ENCODE data around the gene FHAD1.

The FHAD1 gene

DNA sequence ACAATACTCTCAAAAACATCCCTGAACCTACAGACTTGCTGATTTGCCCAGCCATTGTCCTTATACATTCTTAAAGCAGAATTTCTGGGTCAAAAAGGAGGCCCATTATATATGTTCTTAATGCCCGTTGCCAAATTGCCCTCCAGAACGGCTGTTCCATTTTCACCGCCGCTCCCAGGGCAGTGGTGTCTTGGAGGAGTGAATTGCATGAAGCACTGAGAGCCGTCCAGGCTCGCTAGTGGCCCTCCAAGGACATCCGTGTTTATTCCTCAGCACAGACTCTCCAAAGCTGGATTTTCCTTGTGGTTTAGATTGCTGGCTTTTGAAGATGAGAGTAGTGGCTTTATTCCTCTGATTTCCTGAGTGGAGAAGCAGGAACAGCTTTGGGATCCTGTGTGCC, 68.8 kb downstream of the FHAD1 start:
- no peak for DNase-seq (ENCODE audit: low read depth, low spot score)
- H3K4me3 ChIP-seq (ENCODE audit: low read length), result no peak overlapping the region

DNA sequence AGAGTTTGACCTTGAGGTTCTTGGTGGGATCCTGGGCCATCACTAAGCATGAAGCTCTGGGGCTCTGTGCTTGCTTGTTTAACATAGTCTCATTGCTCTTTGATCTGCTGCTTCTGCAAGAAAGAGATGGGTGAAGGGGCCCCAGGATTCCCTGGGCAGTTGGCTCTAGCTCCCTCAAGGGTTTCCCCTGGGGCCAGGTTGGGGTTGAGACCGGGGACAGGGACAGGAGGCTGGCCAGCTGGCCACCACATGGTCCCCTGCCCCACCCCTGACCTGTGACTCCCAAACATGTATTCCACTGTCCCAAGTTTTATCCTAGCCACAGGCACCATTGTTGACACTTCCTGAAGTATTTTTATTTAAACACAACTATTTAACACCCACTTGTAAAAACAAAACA, 69.5 kb downstream of the FHAD1 start:
- DNase-seq (ENCODE audit: low read depth, low spot score), result no peak
- no peak overlapping the region for H3K4me3 ChIP-seq (ENCODE audit: low read length)

DNA sequence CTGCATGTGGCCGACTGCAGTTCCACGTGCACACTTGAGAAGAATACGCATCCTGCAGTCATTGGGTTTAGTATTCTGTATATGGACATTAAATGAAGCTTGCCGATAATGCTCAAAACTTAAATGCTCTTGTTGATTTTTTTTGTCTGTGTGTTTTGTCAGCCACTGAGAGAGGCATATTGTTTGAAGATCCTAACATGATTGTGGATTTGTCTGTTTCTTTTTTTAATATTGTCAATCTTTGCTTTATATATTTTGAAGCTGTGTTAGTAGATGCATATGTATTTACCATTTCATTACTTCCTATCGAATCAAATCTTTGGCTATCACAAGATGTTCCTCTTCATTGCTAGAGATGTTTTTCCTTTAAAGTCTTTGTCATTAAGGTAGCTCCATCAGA, 73.2 kb downstream of the FHAD1 start:
- DNase-seq (ENCODE audit: low read depth, low spot score), result no peak
- H3K4me3 ChIP-seq (ENCODE audit: low read length), result no peak overlapping the region

DNA sequence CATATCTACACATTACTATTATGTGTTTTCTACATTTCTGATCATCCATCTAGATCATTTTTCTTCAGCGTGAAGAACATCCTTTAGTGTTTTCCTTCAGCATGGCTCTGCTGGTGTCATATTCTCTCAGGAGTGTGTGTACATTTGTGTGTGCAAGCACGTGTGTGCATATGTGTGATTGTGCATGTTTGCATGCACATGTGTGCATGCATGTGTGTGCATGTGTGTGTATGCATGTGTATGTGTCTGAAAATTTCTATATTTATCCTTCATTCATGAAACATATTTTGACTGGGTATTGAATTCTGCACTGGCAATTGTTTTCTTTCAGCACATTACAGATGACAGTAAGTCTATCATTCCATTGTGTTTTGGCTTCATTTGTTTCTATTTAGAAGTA, 74.6 kb downstream of the FHAD1 start:
- no peak overlapping the region for H3K4me3 ChIP-seq (ENCODE audit: low read length)
- no peak for DNase-seq (ENCODE audit: low read depth, low spot score)

DNA sequence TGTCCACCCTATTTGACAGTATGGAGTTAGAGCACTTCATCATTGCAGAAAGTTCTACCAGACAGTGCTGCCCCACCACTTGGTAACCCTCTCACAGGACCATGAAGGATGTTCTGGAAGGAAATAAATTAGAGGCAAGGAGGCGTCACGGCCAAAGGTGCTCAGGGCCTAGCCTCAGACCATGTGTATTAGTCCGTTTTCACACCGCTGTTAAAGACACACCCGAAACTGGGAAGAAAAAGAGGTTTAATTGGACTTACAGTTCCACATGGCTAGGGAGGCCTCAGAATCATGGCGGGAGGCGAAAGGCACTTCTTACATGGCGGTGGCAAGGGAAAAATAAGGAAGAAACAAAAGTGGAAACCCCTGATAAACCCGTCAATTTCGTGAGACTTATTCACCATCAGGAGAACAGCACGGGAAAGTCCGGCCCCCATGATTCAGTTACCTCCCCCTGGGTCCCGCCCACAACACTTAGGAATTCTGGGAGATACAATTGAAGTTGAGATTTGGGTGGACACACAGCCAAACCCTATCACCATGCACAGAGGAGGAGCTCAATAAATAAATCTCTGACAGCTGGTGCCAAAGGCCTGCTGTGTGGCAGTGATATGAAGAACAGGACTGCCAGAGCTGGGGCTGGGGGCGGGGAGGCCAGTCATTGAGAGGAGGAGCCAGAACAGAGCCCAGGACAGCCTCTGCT, 75.8 kb downstream of the FHAD1 start:
- H3K4me3 ChIP-seq (ENCODE audit: low read length), result no peak overlapping the region

DNA sequence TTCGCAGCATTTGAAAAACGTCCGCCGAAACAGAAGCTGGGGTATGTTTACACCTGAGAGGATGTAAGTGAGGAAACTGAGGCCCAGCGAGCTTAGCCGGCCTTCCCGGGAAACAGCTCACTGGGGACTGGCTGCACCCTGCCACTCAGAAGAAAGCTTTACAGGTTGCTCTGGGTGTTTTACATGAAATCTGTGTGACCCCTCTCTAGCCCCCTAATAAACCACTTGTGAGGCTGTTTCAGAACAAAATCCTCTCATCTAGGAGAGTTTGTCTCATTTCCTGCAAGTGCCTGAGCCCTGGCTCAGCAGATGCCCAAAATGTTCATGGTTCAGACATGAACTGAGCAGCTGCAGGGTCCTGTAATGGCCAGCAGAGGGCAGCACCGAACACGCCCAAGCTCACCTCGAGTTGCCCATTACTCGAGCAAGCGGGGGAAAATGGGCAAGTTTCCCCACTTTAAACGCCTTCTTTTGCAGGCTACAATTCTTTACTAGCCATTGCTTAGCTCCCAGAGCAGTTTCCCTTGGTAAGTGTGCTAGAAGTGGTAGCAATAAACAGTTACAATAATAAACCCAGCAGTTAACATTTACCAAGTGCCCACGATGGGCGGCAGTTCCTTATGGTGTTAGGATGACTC, 76.4 kb downstream of the FHAD1 start:
- peak; percentile 68 for DNase-seq (ENCODE audit: low read depth, low spot score)
- H3K4me3 ChIP-seq (ENCODE audit: low read length), result no peak overlapping the region

More for the DNA sequence above, 75.8 kb downstream of the FHAD1 start:
- DNase-seq (ENCODE audit: low read depth, low spot score), result no peak

DNA sequence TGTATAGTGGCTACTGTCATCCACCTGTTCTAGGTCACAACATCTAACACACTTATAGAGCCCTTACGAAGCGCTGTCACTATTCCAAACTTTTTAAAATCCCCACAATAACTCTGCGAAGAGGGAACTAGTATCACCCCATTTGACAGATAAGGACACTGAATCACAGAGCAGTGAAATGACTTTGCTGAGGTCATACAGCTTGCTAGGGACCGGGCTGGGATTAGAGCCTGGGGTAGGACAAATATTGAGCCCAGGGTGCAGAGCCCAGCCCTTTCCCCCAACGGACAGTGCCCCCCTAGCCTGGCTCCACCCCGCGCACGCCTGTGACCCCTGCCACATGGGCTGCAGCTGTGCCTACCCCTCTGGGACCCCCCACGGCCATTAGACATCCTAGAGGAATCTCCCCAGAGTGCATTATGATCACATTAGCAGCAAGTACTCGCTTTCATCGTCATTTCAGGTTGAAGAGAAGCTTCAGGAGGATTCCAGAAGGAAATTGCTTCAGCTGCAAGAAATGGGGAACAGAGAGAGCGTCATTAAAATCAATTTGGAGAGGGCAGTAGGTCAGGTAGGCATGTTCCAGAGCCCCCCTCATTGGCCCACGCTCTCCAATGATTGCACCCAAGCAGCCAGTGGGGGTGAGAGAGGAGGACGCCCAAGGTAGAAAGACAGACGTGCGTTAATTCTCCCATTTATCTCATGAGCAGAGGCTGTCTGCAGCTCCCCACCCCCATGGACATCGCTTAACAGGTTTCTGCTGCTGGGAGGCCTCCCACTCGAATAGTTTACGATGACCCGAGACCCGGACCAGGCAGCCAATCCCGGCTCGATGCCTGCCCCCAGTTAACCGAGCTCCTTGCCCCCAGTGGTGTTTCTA, 77.2 kb downstream of the FHAD1 start:
- DNase-seq (ENCODE audit: low read depth, low spot score), result no peak
- H3K4me3 ChIP-seq (ENCODE audit: low read length), result no peak overlapping the region

DNA sequence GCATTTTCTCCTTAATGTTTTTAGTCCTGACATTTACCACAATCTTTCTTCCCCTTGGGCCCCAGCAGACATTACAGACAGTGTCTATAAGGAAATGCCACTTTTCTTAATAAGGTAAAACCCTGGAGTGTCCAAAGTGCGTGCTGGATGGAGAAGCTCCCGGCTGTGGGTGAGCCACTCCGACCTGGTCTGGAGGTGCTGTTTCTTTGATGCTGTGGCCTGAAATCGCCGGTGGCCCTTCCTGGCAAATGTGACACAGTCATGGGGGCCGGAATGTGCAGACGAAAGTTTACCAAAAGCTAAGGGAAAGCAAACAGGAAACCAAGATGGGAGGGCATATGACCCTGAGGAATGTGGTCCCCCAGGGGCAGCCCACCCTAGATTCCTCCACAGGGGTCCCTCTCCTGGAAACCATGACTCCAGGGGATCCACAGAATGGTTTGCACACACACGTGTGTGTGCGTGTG, 77.9 kb downstream of the FHAD1 start:
- no peak overlapping the region for H3K4me3 ChIP-seq (ENCODE audit: low read length)
- no peak for DNase-seq (ENCODE audit: low read depth, low spot score)

DNA sequence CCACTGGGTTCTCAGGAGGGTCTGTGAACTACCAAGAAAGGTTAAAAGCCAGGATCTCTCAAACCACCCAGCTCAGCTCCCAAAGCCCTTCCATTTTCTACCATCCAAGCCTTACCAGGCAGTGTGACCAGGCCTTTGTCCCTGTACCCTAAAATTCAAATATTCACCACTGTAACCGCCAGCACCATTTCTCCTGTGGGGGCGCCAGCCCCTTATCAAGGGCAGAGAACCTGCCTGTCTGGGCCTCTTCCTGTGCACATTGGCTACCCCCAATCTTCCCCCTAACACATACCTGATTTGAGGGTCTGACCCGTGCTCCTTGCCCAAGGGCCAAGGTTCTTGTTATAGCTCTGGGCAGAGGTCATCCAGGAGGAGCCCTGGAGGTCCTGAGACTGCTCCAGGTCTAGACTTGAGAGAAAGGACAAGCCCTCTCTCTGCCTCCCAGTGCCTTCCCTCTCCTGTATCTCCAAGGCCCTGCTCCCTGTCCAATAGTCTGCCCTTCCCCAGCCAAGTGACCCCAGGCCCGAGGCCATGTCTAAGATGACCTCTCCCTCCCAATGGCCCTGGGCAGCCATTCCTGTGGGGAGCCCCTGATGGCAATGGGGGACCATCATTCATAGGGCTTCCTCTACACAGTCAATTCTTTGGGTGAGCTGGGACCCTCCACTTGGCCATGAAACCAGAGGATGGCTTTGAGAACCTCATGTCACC, 78.5 kb downstream of the FHAD1 start:
- no peak overlapping the region for H3K4me3 ChIP-seq (ENCODE audit: low read length)
- DNase-seq (ENCODE audit: low read depth, low spot score), result no peak

DNA sequence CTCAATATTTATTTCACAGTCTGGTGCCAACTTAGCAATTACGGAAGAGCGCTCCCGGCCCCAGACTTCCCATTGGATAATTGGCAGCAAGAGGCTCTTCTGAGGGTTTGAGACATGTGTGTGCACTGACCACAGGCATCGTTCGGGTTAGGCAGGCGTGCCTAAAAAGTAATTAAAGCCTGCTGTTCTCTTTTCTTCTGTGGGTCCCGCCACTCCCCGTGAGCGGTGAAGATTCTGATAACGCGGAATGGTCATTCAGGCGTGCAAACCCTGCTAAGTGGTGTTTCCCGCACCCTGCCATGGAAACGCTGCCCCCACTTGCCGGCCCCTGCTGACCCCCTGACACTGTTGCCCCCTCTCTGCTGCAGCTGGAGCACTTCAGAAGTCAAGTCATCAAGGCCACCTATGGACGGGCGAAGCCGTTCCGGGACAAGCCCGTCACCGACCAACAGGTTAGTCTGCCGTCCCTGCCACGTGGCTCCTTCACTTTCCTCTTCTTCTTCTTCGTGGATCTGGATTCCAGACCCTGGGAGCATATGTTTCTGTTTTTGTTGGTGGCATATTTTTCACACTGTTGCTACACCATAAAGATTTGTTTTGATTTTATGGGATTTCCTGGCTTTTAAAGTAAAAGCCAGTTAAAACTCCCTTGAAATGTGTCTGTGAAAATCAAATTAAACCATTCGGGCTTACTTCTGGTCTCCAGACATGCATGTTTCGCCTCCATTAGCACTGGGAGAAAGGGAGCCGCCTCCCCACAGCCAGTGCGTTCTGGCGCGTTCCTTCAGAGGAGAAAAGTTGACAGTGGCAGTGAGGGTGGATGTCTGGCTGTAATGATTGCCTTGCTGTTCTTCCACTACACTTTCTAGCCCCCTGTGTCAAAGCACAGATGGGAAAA, 79.9 kb downstream of the FHAD1 start:
- DNase-seq (ENCODE audit: low read depth, low spot score), result no peak
- H3K4me3 ChIP-seq (ENCODE audit: low read length), result no peak overlapping the region

DNA sequence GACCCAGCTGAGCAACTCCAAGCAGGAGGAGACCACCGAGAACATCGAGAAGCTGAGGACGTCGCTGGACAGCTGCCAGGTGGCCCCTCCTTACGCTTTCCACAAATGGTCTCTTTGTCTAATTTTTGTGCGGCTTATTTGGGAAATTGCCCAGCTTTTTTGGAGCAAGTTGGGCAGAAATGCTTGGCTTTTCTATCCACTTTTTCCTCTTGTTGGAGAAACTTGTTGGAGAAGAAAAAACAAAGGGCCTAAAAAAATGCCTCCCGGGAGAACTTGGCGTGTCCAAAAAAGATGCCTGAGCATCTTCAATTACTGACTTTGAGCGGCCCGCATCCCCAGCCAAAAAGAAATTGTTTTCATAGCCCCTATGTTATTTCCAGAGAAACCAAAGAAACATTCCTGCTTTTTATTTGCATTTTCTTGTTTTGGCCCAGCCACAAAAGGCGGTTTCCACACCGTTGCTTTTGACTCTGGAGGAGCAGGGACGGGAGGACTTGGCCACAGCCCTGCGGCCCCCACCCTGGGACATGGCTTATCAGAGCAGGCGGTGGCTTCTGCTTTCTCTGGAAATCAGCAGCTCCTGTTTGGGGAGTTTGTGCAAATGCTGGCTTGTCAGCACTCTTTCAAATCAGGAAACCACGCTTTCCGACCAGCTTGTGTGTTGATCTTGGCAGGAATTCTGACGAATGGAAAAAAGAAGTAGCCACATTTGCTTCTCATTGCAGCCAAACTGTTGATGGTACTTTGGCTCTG, 81.5 kb downstream of the FHAD1 start:
- DNase-seq (ENCODE audit: low read depth, low spot score), result no peak

DNA sequence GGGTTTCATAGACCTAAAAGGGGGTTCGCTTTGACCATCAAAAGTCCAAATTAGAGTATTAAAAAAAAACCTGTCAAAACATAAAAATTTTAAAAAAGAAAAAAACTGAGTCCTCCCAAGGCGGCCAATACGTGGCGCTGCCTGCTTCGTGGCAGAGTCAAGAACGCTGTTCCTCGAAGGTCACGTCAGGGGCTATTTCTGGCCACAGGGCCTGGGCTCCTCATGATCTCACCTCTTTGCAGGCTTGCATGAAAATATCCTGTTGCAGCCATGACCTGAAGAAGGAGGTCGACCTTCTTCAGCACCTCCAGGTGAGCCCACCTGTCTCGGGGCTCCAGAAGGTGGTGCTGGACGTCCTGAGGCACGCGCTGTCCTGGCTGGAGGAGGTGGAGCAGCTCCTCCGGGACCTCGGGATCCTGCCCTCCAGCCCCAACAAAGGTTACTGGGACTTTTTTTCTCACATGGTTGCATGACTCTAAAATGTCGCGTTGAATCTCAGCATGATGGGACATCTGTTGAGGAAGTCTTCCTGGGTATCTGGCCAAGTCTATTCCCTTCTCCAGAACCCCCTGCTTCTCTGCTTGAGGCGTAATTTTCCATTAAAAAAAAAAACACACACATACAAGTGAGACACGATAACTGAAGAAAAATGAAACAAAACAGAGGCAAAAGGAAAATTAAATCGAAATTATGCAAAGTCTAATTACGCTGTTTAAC, 82.2 kb downstream of the FHAD1 start:
- H3K4me3 ChIP-seq (ENCODE audit: low read length), result no peak overlapping the region
- no peak for DNase-seq (ENCODE audit: low read depth, low spot score)

More for the DNA sequence above, 81.5 kb downstream of the FHAD1 start:
- H3K4me3 ChIP-seq (ENCODE audit: low read length), result no peak overlapping the region

DNA sequence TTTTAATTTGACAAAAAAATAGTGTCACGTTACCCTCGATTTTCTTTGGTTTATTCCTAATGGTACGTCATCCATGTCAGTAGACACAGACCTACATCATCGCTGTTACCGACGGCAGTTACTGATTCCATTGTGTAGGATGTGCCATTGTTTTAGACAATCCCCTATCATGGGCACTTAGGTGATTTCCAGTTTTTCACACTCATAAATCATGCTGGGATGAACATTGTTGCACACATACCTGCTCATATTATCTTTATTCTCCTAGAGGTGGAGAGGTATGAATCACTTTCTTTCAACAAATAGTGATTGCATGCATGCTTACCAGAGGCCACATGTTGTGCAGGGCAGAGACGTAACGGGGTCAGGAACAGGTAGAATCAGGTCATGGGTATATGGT, 83.0 kb downstream of the FHAD1 start:
- no peak for DNase-seq (ENCODE audit: low read depth, low spot score)
- H3K4me3 ChIP-seq (ENCODE audit: low read length), result no peak overlapping the region

DNA sequence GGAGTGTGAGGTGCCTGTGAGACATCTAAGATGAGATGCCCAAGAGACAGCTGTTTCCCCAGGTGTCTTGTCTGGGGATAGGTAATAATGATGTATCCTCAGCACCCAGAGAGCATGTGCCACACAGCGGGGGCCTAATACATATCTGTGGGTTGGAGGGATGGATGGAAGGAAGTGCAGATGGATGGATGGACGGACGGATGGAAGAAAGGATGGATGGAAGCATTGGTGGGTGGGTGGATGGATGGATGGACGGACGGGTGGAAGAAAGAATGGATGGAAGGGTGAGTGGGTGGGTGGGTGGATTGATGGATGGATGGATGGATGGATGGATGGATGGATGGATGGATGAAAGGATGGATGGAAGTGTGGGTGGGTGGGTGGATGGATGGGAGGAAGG, 84.2 kb downstream of the FHAD1 start:
- no peak overlapping the region for H3K4me3 ChIP-seq (ENCODE audit: low read length)
- no peak for DNase-seq (ENCODE audit: low read depth, low spot score)

DNA sequence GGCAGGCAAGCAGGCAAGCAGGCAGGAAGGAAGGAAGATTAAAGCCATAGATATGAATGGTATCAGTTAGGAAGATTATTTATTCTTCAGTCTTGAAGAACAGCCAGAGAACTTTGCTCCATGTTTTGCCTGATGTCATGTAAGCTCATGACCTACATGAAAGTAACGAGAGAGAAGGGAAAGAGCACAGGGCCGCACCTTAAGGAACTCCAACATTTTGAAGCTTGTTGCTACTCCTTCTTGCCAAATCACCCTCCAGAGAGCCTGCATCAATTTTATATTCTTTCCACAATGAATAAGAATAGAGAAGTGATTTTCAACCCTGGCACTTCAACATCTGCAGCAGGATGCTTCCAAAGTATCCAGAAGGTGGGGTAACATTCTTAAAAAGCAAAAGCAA, 84.7 kb downstream of the FHAD1 start:
- no peak overlapping the region for H3K4me3 ChIP-seq (ENCODE audit: low read length)
- DNase-seq (ENCODE audit: low read depth, low spot score), result no peak

DNA sequence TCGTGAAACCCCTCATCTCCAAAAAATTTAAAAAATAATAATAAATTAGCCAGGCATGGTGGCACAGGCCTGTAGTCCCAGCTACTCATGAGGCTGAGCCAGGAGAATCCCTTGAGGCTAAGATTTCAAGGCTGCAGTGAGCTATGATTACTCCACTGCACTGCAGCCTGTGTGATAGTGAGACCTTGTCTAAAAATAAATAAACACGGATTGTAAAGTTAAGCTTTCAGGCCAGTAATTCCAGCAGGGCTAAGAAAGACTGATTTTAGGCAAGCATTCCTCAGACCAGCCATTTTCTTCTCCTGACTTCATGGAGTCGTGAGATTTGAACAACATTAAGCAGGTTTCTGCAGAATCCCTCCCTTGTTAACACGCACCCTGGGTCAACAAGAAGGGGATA, 85.5 kb downstream of the FHAD1 start:
- no peak for DNase-seq (ENCODE audit: low read depth, low spot score)
- no peak overlapping the region for H3K4me3 ChIP-seq (ENCODE audit: low read length)

Measured in Jurkat, Clone E6-1 (cell line).